OCI-LY3 (cell line): ENCODE results near the gene ZNF511.

Experiments
- EZH2phosphoT487 ChIP-seq: fragments of 200-600 bp; shearing (Covaris generic); IDR thresholded peaks from 2 replicates; pipeline ENCODE4 v1.6.1; 2018; ENCODE audit warnings: antibody characterized with exemption, mixed run types, low read depth
- TF ChIP-seq, protein P1 (sequence below): fragments of 200-600, 300-600 bp; sonication (generic); IDR thresholded peaks from 2 replicates; pipeline ENCODE4 v1.5.1; 2014; ENCODE audit warnings: antibody characterized with exemption, low read length, low read depth

DNA sequence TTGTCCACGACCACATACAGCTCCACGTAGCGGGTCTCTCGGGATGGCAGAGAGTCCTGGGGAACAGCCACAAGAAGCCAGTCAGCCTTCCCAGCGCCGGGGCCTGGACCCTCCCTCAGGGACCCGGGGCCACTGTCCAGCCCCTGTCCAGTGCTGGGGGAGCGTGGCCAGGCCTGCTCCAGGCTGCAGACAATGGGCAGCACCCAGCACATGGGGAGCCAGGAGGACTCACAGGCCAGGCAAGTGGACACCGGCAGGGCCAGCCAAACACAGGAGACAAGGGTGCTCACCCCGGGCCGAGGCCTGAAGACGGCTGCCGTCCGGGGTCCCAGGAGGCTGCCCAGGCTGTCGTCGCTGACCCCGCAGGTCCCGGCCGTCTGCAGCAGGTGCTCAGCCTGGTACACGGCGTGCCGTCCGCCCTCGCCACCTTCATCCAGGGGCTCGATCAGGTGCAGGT is 35.7 kb upstream of the ZNF511 start:
- TF ChIP-seq, protein P1, sequence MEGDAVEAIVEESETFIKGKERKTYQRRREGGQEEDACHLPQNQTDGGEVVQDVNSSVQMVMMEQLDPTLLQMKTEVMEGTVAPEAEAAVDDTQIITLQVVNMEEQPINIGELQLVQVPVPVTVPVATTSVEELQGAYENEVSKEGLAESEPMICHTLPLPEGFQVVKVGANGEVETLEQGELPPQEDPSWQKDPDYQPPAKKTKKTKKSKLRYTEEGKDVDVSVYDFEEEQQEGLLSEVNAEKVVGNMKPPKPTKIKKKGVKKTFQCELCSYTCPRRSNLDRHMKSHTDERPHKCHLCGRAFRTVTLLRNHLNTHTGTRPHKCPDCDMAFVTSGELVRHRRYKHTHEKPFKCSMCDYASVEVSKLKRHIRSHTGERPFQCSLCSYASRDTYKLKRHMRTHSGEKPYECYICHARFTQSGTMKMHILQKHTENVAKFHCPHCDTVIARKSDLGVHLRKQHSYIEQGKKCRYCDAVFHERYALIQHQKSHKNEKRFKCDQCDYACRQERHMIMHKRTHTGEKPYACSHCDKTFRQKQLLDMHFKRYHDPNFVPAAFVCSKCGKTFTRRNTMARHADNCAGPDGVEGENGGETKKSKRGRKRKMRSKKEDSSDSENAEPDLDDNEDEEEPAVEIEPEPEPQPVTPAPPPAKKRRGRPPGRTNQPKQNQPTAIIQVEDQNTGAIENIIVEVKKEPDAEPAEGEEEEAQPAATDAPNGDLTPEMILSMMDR = no peak
- no peak for TF ChIP-seq EZH2phosphoT487
